ENCODE data around the gene MOCS2. TPM values are rescaled to one million over a fixed set of nuclear protein-coding genes. Genes with fewer than 3 reads are reported as not detected.
A peak's percentile ranks its signal among the peaks of the same experiment; 100 is the strongest.

Gene MOCS2
- total RNA-seq, 1 experiment from 2014 or later: 23.6 TPM

GRCh38 chr5:53092242-53092641 is 17.3 kb downstream of the MOCS2 start:
- no peaks in the 10 kb centered on the region for H3K9me3 ChIP-seq (ENCODE audit: insufficient read depth, low read depth)

GRCh38 chr5:53091289-53091688 is 18.3 kb downstream of the MOCS2 start:
- H3K27ac ChIP-seq: no peak overlapping the region; the same call in 1 of the 2 replicates
- H3K9me2 ChIP-seq (ENCODE audit: insufficient read depth): no peaks in the 10 kb centered on the region
- TF ChIP-seq EZH2 (IDR thresholded peaks at IDR 0.05; ENCODE audit: low read depth): no peak
- TF ChIP-seq, protein P1, sequence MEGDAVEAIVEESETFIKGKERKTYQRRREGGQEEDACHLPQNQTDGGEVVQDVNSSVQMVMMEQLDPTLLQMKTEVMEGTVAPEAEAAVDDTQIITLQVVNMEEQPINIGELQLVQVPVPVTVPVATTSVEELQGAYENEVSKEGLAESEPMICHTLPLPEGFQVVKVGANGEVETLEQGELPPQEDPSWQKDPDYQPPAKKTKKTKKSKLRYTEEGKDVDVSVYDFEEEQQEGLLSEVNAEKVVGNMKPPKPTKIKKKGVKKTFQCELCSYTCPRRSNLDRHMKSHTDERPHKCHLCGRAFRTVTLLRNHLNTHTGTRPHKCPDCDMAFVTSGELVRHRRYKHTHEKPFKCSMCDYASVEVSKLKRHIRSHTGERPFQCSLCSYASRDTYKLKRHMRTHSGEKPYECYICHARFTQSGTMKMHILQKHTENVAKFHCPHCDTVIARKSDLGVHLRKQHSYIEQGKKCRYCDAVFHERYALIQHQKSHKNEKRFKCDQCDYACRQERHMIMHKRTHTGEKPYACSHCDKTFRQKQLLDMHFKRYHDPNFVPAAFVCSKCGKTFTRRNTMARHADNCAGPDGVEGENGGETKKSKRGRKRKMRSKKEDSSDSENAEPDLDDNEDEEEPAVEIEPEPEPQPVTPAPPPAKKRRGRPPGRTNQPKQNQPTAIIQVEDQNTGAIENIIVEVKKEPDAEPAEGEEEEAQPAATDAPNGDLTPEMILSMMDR (conservative IDR thresholded peaks at IDR 0.05): no peak
- H3K9me3 ChIP-seq (ENCODE audit: insufficient read depth, low read depth): no peaks in the 10 kb centered on the region
- H2AFZ ChIP-seq: no peak overlapping the region
- no peak for DNase-seq
- H3K27me3 ChIP-seq (ENCODE audit: insufficient read depth, low read depth): no peaks in the 10 kb centered on the region
- H4K20me1 ChIP-seq (ENCODE audit: insufficient read depth): no peaks in the 10 kb centered on the region
- no peak overlapping the region for H3K4me2 ChIP-seq
- no TSS peak for BruUV-seq (replicated peaks)
- intact Hi-C loops (cut with micrococcal nuclease; ENCODE audit: unreplicated experiment): no loop called here
- POLR2A ChIA-PET (ENCODE audit: unreplicated experiment): no interaction called here
- CTCF ChIA-PET: no interaction called here
- H3K79me2 ChIP-seq (ENCODE audit: low read depth): no peaks in the 10 kb centered on the region
- no peak overlapping the region for H3K4me3 ChIP-seq
- peaks cover 26% of the 10 kb centered on the region; the same call in 1 of the 2 replicates for H3F3A ChIP-seq (ENCODE audit: insufficient read depth, low read depth)
- H3K36me3 ChIP-seq (ENCODE audit: low read depth): peaks cover 32% of the 10 kb centered on the region
- H3K4me1 ChIP-seq (replicated peaks; ENCODE audit: insufficient read depth): peaks cover 11% of the 10 kb centered on the region; the same call in 1 of the 2 replicates

More at GRCh38 chr5:53092242-53092641, 17.3 kb downstream of the MOCS2 start:
- intact Hi-C loops (cut with micrococcal nuclease; ENCODE audit: unreplicated experiment): no loop called here
- no peak for DNase-seq
- Histone ChIP-seq H3K27me3 (ENCODE audit: insufficient read depth, low read depth) (no peaks in the 10 kb centered on the region), H3K79me2 (ENCODE audit: low read depth) (no peaks in the 10 kb centered on the region), H3K4me1 (replicated peaks; ENCODE audit: insufficient read depth) (peaks cover 11% of the 10 kb centered on the region; the same call in 1 of the 2 replicates), H4K20me1 (ENCODE audit: insufficient read depth) (no peaks in the 10 kb centered on the region), H3K27ac (no peak overlapping the region; the same call in 1 of the 2 replicates), H3K36me3 (ENCODE audit: low read depth) (peaks cover 28% of the 10 kb centered on the region), H3K4me3 (no peak overlapping the region), H3F3A (ENCODE audit: insufficient read depth, low read depth) (peaks cover 32% of the 10 kb centered on the region; the same call in 1 of the 2 replicates), H3K9me2 (ENCODE audit: insufficient read depth) (no peaks in the 10 kb centered on the region), H3K4me2 (no peak overlapping the region), H2AFZ (no peak overlapping the region)
- no TSS peak for BruUV-seq (replicated peaks)
- CTCF ChIA-PET: interaction anchor here (0.7 to 1.1 kb wide), 2 partner anchors 143 to 148 kb away, joined by 3 to 4 read pairs; no protein-coding TSS in a partner anchor
- POLR2A ChIA-PET (ENCODE audit: unreplicated experiment): interaction anchor here (0.6 to 0.7 kb wide), 2 partner anchors 19 to 774 kb away, joined by 4 to 8 read pairs; no protein-coding TSS in a partner anchor
- no peak for TF ChIP-seq EZH2 (IDR thresholded peaks at IDR 0.05; ENCODE audit: low read depth)
- TF ChIP-seq, protein P1 (conservative IDR thresholded peaks at IDR 0.05): no peak

DNA sequence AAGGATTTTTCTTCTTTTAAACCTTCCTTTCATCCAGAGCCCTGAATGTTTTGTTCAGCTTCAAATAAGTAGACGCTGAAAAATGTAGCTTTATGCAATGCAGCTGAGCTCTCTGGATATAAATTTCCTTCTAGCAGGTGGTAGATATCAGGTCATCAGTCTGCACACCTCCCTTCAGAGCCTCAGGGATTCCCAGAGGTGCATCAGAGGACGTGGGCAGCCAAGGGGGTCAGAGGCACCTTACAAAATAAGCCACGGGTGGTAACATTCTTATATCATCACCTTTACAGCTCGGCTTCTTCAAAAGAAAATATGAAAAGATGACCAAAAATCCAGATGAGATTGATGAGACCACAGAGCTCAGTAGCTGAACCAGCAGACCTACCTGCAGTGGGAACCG is 19.3 kb downstream of the MOCS2 start:
- no peak for DNase-seq
- 0 out of 2 replicates have a peak overlapping the region, but pooled peaks have one; percentile 23 for H3K27ac ChIP-seq
- intact Hi-C loops (cut with micrococcal nuclease; ENCODE audit: unreplicated experiment): no loop called here
- TF ChIP-seq, protein P1 (conservative IDR thresholded peaks at IDR 0.05): no peak
- no peak for TF ChIP-seq EZH2 (IDR thresholded peaks at IDR 0.05; ENCODE audit: low read depth)
- no peak overlapping the region for H2AFZ ChIP-seq
- CTCF ChIA-PET: no interaction called here
- peaks cover 35% of the 10 kb centered on the region for H3K36me3 ChIP-seq (ENCODE audit: low read depth)
- no peaks in the 10 kb centered on the region for H4K20me1 ChIP-seq (ENCODE audit: insufficient read depth)
- no peak overlapping the region for H3K4me2 ChIP-seq
- no peaks in the 10 kb centered on the region for H3K9me3 ChIP-seq (ENCODE audit: insufficient read depth, low read depth)
- peaks cover 23% of the 10 kb centered on the region; the same call in 1 of the 2 replicates for H3F3A ChIP-seq (ENCODE audit: insufficient read depth, low read depth)
- H3K27me3 ChIP-seq (ENCODE audit: insufficient read depth, low read depth): no peaks in the 10 kb centered on the region
- no TSS peak for BruUV-seq (replicated peaks)
- peaks cover 11% of the 10 kb centered on the region; the same call in 1 of the 2 replicates for H3K4me1 ChIP-seq (replicated peaks; ENCODE audit: insufficient read depth)
- H3K4me3 ChIP-seq: no peak overlapping the region
- H3K79me2 ChIP-seq (ENCODE audit: low read depth): no peaks in the 10 kb centered on the region
- POLR2A ChIA-PET (ENCODE audit: unreplicated experiment): no interaction called here
- no peaks in the 10 kb centered on the region for H3K9me2 ChIP-seq (ENCODE audit: insufficient read depth)
